GM23338 (cell line): ENCODE data around the gene HK1. TPM values are rescaled to one million over a fixed set of nuclear protein-coding genes. Genes with fewer than 3 reads are reported as not detected.

Source experiments
- polyA plus RNA-seq: library from polyadenylated mRNA; unstranded; fragments of >200 nt; fragmentation: Nextera tagmentation; extraction: Ambion mirVana; gene quantifications from 2 replicates; pipeline ENCODE4 v1.2.1, GENCODE V29; 2016
- total RNA-seq: library from RNA; depleted of rRNA; stranded (reverse); fragments of >200 nt; shearing (Covaris generic); gene quantifications from 2 replicates; pipeline ENCODE4 v1.2.3, GENCODE V29; 2014; rRNA removed

Gene HK1
- total and polyA plus RNA-seq, 2 experiments from 2014 or later, result 76.6 to 229 TPM

Other genes starting within 250 kb of the HK1 start
- gene SRGN, start 190.4 kb upstream of the HK1 start, total RNA-seq, result not detected in 2 replicates
- 0.30 TPM in 1 of 2 replicates, not detected in the other for gene SRGN, start 190.4 kb upstream of the HK1 start, polyA plus RNA-seq
- 39.3 and 41.6 TPM in 2 replicates for gene VPS26A, start 154.3 kb upstream of the HK1 start, total RNA-seq
- gene VPS26A, start 154.3 kb upstream of the HK1 start, polyA plus RNA-seq, result 23.1 and 29.0 TPM in 2 replicates
- gene SUPV3L1, start 98.3 kb upstream of the HK1 start, total RNA-seq, result 31.2 and 45.2 TPM in 2 replicates
- 28.7 and 29.9 TPM in 2 replicates for gene SUPV3L1, start 98.3 kb upstream of the HK1 start, polyA plus RNA-seq
- gene HKDC1, start 58.2 kb upstream of the HK1 start, total RNA-seq, result 0.03 TPM in 1 of 2 replicates, not detected in the other
- not detected in 2 replicates for gene HKDC1, start 58.2 kb upstream of the HK1 start, polyA plus RNA-seq
- gene TACR2, start 138.4 kb downstream of the HK1 start, total RNA-seq, result 0.54 TPM in 1 of 2 replicates, not detected in the other
- gene TACR2, start 138.4 kb downstream of the HK1 start, polyA plus RNA-seq, result not detected in 2 replicates
- gene TSPAN15, start 173.0 kb downstream of the HK1 start, total RNA-seq, result 10.1 and 12.5 TPM in 2 replicates
- 6.6 TPM in 2 replicates for gene TSPAN15, start 173.0 kb downstream of the HK1 start, polyA plus RNA-seq